ENCODE results near the gene DUSP9.

Gene DUSP9

GRCh38 chrX:153649915-153650782 is 3.1 kb downstream of the DUSP9 start:
- no peak for DNase-seq

- DNase-seq, result no peak
These were observed 4.0 kb downstream of the DUSP9 start for GRCh38 chrX:153650959-153651358.

GRCh38 chrX:153651540-153652079 is 4.6 kb downstream of the DUSP9 start:
- DNase-seq, result no peak

- DNase-seq, result no peak
These were observed 6.6 kb downstream of the DUSP9 start for GRCh38 chrX:153653556-153653955.

- DNase-seq, result no peak
These were observed 10.2 kb downstream of the DUSP9 start for GRCh38 chrX:153657161-153657560.

GRCh38 chrX:153659268-153659667 is 12.3 kb downstream of the DUSP9 start:
- DNase-seq, result no peak

GRCh38 chrX:153662266-153662665 is 15.3 kb downstream of the DUSP9 start:
- DNase-seq, result peak; percentile 57

- DNase-seq, result no peak
These were observed 18.8 kb downstream of the DUSP9 start for GRCh38 chrX:153665726-153666306.

- DNase-seq, result no peak
These were observed 20.4 kb downstream of the DUSP9 start for GRCh38 chrX:153667281-153667955.

- DNase-seq, result peak; percentile 93
These were observed 21.0 kb downstream of the DUSP9 start for GRCh38 chrX:153667956-153668396.

GRCh38 chrX:153668423-153669173 is 21.6 kb downstream of the DUSP9 start:
- no peak for DNase-seq

GRCh38 chrX:153669174-153669890 is 22.3 kb downstream of the DUSP9 start:
- peak; percentile 40 for DNase-seq

- DNase-seq, result no peak
These were observed 23.1 kb downstream of the DUSP9 start for GRCh38 chrX:153669901-153670731.

- DNase-seq, result no peak
These were observed 24.0 kb downstream of the DUSP9 start for GRCh38 chrX:153670748-153671588.

GRCh38 chrX:153671589-153672530 is 24.9 kb downstream of the DUSP9 start:
- DNase-seq, result no peak

GRCh38 chrX:153672531-153673427 is 25.8 kb downstream of the DUSP9 start:
- no peak for DNase-seq

- no peak for DNase-seq
These were observed 26.6 kb downstream of the DUSP9 start, which contains the start of gene PNCK for GRCh38 chrX:153673428-153674218. TSS of gene PNCK (minus strand) at chrX:153673813. CDS start at chrX:153673076, 737 bp downstream.

Data from eye (tissue), 1 donor.